ENCODE results near the gene ABHD2.

GRCh38 chr15:89121414-89121813 is 33.2 kb downstream of the ABHD2 start:
- TF ChIP-seq CTCF (IDR thresholded peaks at IDR 0.05), result no peak
- TF ChIP-seq EP300 (IDR thresholded peaks at IDR 0.05), result no peak

Measured in esophagus muscularis mucosa (tissue), 3 donors.